DND-41 (cell line): ENCODE measurements around the gene ELAVL1.

Experiments used
- ATAC-seq: fragments of 200-7000 bp; cut with Tn5 transposase; 3 replicates; pipeline ENCODE4 v1.9.1; 2021; ENCODE audit warnings: low read depth; ENCODE audit not compliant: insufficient read depth
- DNase-seq: peaks from one replicate; pipeline ENCODE4 v3.0.0-alpha.2; 2020
- H2AFZ ChIP-seq: 2 replicates; pipeline ENCODE4 v1.6.0; 2012; ENCODE audit warnings: low read depth, low read length
- H3K27ac ChIP-seq: 2 replicates; pipeline ENCODE4 v1.5.1; 2012; ENCODE audit warnings: low read length, inconsistent platforms
- H3K27me3 ChIP-seq: fragments of 200-600 bp; sonication (generic); 2 replicates; pipeline ENCODE4 v1.6.0; 2012; ENCODE audit warnings: low read length, mild to moderate bottlenecking, inconsistent platforms; ENCODE audit not compliant: insufficient read depth, poor library complexity
- H3K36me3 ChIP-seq: 2 replicates; pipeline ENCODE4 v1.5.1; 2012; ENCODE audit warnings: low read length, inconsistent platforms; ENCODE audit not compliant: insufficient read depth
- H3K4me1 ChIP-seq: 2 replicates; pipeline ENCODE4 v1.5.1; 2012; ENCODE audit warnings: mild to moderate bottlenecking, low read length; ENCODE audit not compliant: insufficient read depth
- H3K4me2 ChIP-seq: 2 replicates; pipeline ENCODE4 v1.6.0; 2012; ENCODE audit warnings: mild to moderate bottlenecking, moderate library complexity, low read length, inconsistent platforms; ENCODE audit not compliant: insufficient read depth
- H3K4me3 ChIP-seq, 2 experiments: fragments of 200-600 bp in 1 of 2; shearing (Covaris generic) in 1 of 2; 2 replicates each; pipeline ENCODE4 v1.5.1; 2012 to 2016; ENCODE audit warnings: inconsistent platforms in 2 of 2, low read length in 2 of 2, mild to moderate bottlenecking in 2 of 2, low read depth in 1 of 2, moderate library complexity in 1 of 2
- H3K79me2 ChIP-seq: 2 replicates; pipeline ENCODE4 v1.6.0; 2012; ENCODE audit warnings: low read length, inconsistent platforms; ENCODE audit not compliant: insufficient read depth
- H3K9ac ChIP-seq: 2 replicates; pipeline ENCODE4 v1.6.0; 2012; ENCODE audit warnings: low read depth, mild to moderate bottlenecking, inconsistent platforms, low read length, moderate library complexity
- H3K9me3 ChIP-seq: 2 replicates; pipeline ENCODE4 v1.5.1; 2012; ENCODE audit warnings: low read length, moderate library complexity, mild to moderate bottlenecking, inconsistent platforms; ENCODE audit not compliant: insufficient read depth, severe bottlenecking
- H4K20me1 ChIP-seq: 2 replicates; pipeline ENCODE4 v1.6.0; 2012; ENCODE audit warnings: low read length; ENCODE audit not compliant: insufficient read depth
- EZH2 ChIP-seq: IDR thresholded peaks from 3 replicates; pipeline ENCODE4 v1.6.1; 2012; ENCODE audit warnings: borderline replicate concordance, low read depth, mild to moderate bottlenecking, moderate library complexity, low read length, inconsistent platforms; ENCODE audit not compliant: severe bottlenecking
- TF ChIP-seq, protein P1 (sequence below): IDR thresholded peaks from 2 replicates; pipeline ENCODE4 v1.5.1; 2012; ENCODE audit warnings: borderline replicate concordance, low read length, moderate library complexity, mild to moderate bottlenecking; ENCODE audit not compliant: poor library complexity, severe bottlenecking; ENCODE audit errors: extremely low read depth

ELAVL1 gene

DNA sequence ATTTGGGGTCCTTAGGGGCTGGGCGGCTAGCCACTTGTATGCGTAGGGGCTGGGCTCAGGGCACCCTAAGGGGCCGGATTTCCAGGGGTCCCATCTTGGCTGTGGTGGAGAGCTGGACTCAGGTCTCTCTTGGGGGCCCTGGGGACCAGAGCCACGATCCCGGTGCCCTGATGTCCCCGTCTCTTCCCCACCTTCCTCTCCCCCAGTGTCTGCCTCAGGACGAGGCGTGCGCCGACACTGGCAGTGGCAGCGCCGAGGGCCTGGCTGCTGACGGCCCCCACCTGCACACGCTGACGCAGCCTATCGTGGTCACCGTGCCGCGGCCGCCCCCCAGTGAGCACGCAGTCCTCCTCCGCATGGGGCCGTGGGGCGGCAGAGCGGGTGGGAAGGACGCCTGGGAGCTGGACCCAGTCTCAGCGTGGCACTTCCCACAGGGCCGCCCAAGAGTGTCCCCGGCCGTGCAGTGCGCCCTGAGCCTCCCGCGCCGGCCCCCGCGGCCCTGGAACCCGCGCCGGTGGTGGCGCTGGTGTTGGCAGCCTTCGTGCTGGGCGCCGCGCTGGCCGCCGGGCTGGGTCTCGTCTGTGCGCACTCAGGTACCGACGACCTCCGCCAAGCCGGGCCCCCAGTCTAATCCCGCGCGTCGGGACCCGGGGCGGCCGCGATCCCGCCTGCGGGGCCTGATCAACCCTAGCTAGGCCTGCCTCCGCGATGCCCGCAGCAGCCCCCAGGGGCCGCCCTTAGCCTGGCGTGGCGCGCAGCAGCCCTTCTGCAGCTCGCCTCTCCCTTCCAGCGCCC, 88.0 kb downstream of the ELAVL1 start:
- H3K9me3 ChIP-seq: no peaks in the 10 kb centered on the region
- peaks cover 19% of the 10 kb centered on the region for H3K36me3 ChIP-seq
- no peak overlapping the region for H3K4me2 ChIP-seq
- peaks cover 33% of the 10 kb centered on the region for H3K4me1 ChIP-seq
- no peaks in the 10 kb centered on the region for H3K79me2 ChIP-seq
- H3K4me3 ChIP-seq: no peak overlapping the region
- no peak for ATAC-seq
- DNase-seq: no peak
- peaks cover 26% of the 10 kb centered on the region for H4K20me1 ChIP-seq
- no peak overlapping the region for H3K9ac ChIP-seq
- TF ChIP-seq, protein P1, sequence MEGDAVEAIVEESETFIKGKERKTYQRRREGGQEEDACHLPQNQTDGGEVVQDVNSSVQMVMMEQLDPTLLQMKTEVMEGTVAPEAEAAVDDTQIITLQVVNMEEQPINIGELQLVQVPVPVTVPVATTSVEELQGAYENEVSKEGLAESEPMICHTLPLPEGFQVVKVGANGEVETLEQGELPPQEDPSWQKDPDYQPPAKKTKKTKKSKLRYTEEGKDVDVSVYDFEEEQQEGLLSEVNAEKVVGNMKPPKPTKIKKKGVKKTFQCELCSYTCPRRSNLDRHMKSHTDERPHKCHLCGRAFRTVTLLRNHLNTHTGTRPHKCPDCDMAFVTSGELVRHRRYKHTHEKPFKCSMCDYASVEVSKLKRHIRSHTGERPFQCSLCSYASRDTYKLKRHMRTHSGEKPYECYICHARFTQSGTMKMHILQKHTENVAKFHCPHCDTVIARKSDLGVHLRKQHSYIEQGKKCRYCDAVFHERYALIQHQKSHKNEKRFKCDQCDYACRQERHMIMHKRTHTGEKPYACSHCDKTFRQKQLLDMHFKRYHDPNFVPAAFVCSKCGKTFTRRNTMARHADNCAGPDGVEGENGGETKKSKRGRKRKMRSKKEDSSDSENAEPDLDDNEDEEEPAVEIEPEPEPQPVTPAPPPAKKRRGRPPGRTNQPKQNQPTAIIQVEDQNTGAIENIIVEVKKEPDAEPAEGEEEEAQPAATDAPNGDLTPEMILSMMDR: peak; percentile 19
- TF ChIP-seq EZH2: no peak
- H2AFZ ChIP-seq: no peak overlapping the region
- no peak overlapping the region for H3K27ac ChIP-seq
- peaks cover 12% of the 10 kb centered on the region for H3K27me3 ChIP-seq

DNA sequence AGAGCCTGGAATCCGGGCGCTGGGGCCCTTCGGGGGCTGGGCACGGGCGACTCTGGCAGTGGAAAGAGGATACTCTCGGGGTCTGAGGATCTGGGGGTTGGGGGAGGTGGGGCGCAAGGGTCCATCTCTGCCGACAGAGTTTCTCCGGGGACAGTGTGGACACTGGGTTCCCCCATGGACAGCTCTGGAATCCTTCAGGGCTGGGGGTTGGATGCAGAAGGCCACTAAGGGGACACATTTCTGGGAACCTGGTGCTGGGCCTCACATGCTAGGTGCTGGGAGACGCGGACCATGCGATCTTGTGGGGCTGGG, 88.5 kb downstream of the ELAVL1 start:
- no peak overlapping the region for H3K9ac ChIP-seq
- H3K79me2 ChIP-seq: no peaks in the 10 kb centered on the region
- no peak overlapping the region for H3K27ac ChIP-seq
- H3K9me3 ChIP-seq: no peaks in the 10 kb centered on the region
- H3K4me1 ChIP-seq: peaks cover 28% of the 10 kb centered on the region
- no peak overlapping the region for H3K4me3 ChIP-seq
- peaks cover 17% of the 10 kb centered on the region for H3K36me3 ChIP-seq
- no peak overlapping the region for H3K4me2 ChIP-seq
- no peak for TF ChIP-seq EZH2
- TF ChIP-seq, protein P1: no peak
- H4K20me1 ChIP-seq: peaks cover 28% of the 10 kb centered on the region
- ATAC-seq (no peak), DNase-seq (no peak)
- H3K27me3 ChIP-seq: peaks cover 12% of the 10 kb centered on the region
- no peak overlapping the region for H2AFZ ChIP-seq

DNA sequence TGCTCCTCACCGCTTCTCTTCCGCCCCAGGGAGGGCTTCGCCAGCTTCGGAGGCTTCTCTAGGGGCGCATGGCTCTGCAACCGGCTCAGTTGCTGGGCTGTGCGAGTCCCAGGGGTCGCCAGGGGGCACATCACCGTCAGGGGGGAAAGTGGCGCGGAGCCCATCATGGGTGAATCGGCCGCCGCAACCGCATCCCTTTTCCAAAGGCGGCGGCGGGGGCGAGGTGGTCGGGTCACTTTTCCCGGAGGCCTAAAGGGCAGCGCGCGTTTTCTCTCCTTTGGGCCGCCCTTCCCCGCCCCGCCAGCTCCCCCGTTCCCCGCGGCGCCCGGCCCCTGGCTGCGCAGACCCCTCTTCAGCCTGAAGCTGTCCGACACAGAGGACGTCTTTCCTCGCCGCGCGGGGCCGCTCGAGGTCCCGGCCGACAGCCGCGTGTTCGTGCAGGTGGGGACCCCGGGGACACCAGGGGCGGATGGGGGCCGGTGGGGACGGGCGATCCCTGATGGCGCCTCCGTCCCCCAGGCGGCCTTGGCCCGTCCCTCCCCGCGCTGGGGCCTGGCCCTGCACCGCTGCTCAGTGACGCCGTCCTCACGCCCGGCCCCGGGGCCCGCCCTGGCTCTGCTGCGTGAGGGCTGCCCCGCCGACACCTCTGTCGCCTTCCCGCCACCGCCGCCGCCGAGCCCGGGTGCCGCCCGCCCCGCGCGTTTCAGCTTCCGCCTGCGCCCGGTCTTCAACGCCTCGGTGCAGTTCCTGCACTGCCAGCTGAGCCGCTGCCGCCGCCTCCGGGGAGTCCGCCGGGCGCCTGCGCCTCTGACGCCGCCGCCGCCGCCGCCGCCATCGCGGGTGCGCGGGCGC, 89.1 kb downstream of the ELAVL1 start:
- ATAC-seq (no peak), DNase-seq (peak; percentile 24)
- Histone ChIP-seq H3K36me3 (peaks cover 18% of the 10 kb centered on the region), H3K9ac (no peak overlapping the region), H2AFZ (no peak overlapping the region), H3K27me3 (peaks cover 12% of the 10 kb centered on the region), H4K20me1 (peaks cover 28% of the 10 kb centered on the region), H3K79me2 (no peaks in the 10 kb centered on the region), H3K4me1 (peaks cover 22% of the 10 kb centered on the region), H3K4me2 (no peak overlapping the region), H3K27ac (no peak overlapping the region), H3K9me3 (no peaks in the 10 kb centered on the region), H3K4me3 (no peak overlapping the region)
- TF ChIP-seq, protein P1: no peak
- no peak for TF ChIP-seq EZH2
